ENCODE data around the gene GABRB2.

Gene GABRB2

DNA sequence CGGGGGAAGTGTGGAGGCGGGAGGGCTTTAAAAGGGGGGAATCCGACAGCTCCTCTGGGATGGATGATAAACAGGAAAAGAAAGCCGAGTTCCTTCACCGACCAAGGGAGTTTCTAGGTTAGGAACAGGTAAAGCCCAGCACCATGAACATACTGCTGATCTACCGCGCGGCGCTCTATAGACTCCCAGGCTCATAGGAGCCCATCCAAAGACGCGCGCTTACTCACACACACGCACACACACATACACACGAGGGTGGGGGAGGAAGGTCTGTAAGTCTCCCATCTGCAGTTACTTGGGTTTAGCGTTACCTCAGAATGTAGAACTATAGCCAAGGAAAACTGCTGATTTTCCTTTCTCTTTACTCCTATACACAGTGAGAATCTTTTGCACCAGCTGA, 2.6 kb upstream of the GABRB2 start:
- H3K4me3 ChIP-seq (ENCODE audit: control insufficient read depth, low read depth, low read length) = no peak overlapping the region
- no peak for DNase-seq (ENCODE audit: low read depth)
- no peak for TF ChIP-seq CTCF (IDR thresholded peaks at IDR 0.05; ENCODE audit: control insufficient read depth, insufficient read depth, low read depth, low read length, missing control alignments)

- no peak for TF ChIP-seq CTCF (IDR thresholded peaks at IDR 0.05; ENCODE audit: control insufficient read depth, insufficient read depth, low read depth, low read length, missing control alignments)
- no peak overlapping the region for H3K4me3 ChIP-seq (ENCODE audit: control insufficient read depth, low read depth, low read length)
- no peak for DNase-seq (ENCODE audit: low read depth)
Observed at GRCh38 chr5:161548487-161549094, 2.1 kb upstream of the GABRB2 start.

DNA sequence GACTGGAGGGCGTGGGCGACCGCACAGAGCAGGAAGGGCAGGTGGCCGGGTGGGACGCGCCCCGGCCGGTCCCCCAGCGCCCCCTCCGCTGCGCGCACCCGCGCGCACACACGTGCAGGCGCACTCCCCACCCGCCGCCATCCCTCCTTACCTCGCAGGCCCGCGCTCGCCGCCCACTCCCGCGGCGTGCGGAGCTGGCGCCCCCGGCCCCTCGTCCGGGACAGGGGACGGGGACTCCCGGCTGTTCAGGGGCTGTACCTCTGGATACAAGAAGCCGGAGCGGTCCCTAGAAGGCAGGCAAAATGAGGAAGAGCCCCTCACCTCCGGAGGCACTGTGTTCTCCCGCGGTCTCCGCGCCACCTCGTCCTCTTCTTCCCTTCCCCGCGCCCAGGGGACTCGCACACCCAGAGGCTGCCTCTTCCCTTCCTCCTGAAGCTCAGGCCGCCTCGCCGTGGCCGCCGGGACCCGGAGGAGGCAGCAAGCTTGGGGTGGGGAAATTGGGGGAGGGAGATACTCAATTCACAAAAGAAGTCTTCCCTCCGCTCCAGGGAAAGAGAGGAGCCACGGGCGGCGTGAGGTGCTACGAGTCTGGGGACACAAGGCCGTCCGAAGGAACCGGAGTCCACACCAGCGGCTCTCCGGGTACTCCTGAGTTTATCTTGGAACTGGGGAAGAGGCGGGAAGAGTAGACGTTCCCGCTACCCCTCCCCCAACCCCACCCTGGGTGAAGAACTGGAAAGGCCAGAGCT, 1.4 kb upstream of the GABRB2 start:
- no peak for TF ChIP-seq CTCF (IDR thresholded peaks at IDR 0.05; ENCODE audit: control insufficient read depth, insufficient read depth, low read depth, low read length, missing control alignments)
- H3K4me3 ChIP-seq (ENCODE audit: control insufficient read depth, low read depth, low read length) = peak overlapping the region; percentile 27; the same call in 1 of the 2 replicates
- no peak for DNase-seq (ENCODE audit: low read depth)

GRCh38 chr5:161547406-161547737, 847 bp upstream of the GABRB2 start:
- DNase-seq (ENCODE audit: low read depth) = no peak
- TF ChIP-seq CTCF (IDR thresholded peaks at IDR 0.05; ENCODE audit: control insufficient read depth, insufficient read depth, low read depth, low read length, missing control alignments) = no peak
- peak overlapping the region; percentile 27 for H3K4me3 ChIP-seq (ENCODE audit: control insufficient read depth, low read depth, low read length)

DNA sequence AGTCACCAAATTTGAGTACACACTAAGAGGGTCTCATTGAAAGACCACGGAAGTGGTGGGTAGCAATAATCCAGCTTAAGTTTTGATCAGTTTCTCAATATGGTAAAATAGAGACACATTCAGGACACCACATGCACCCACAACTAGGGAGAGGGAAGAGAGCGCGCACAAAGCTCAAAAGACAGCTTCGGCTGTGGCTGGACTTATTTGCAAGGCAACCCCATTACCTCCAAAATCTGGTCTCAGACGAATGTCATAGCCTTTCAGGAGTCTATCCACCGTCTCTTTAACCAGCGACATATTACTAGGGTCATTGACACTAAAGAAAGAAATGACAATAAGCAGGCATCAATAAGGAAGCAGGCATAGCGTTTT, 443 bp downstream of the GABRB2 start:
- DNase-seq (ENCODE audit: low read depth) = no peak
- TF ChIP-seq CTCF (IDR thresholded peaks at IDR 0.05; ENCODE audit: control insufficient read depth, insufficient read depth, low read depth, low read length, missing control alignments) = no peak
- no peak overlapping the region for H3K4me3 ChIP-seq (ENCODE audit: control insufficient read depth, low read depth, low read length)

- no peak overlapping the region for H3K4me3 ChIP-seq (ENCODE audit: control insufficient read depth, low read depth, low read length)
Observed at GRCh38 chr5:161545344-161546094, 1.0 kb downstream of the GABRB2 start.

More at GRCh38 chr5:161545344-161546094, 1.0 kb downstream of the GABRB2 start:
- no peak for TF ChIP-seq CTCF (IDR thresholded peaks at IDR 0.05; ENCODE audit: control insufficient read depth, insufficient read depth, low read depth, low read length, missing control alignments)
- no peak for DNase-seq (ENCODE audit: low read depth)
